K562 treated with DMSO at 1 percent for 48 hours (cell line): ENCODE measurements around the gene RAC3. TPM values are rescaled to one million over a fixed set of nuclear protein-coding genes. Genes with fewer than 3 reads are reported as not detected.

Experiments
- total RNA-seq: library from RNA; unstranded; fragments of 300-600 nt; gene quantifications from 2 replicates; pipeline ENCODE4 v1.2.3, GENCODE V29; 2022; ENCODE audit warnings: low replicate concordance; ENCODE audit errors: extremely low read depth

Gene RAC3
- total RNA-seq = not detected in 2 replicates

GRCh38 chr17:82031303-82031884, at the start of gene RAC3:
Gene RAC3, plus strand, starts transcription at chr17:82031678. Its CDS starts 84 bp downstream, at chr17:82031762.

GRCh38 chr17:82022310-82022980, 9.0 kb upstream of the RAC3 start, which contains the start of gene CENPX:
Gene CENPX, minus strand, starts transcription at chr17:82022878. Its CDS starts 17 bp downstream, at chr17:82022861.

GRCh38 chr17:82022981-82023446, 8.5 kb upstream of the RAC3 start, which contains the start of gene LRRC45:
Gene LRRC45, plus strand, starts transcription at chr17:82023305. Its CDS starts 339 bp downstream, at chr17:82023644.

GRCh38 chr17:82037092-82037888, 5.8 kb downstream of the RAC3 start, which contains the start of gene DCXR:
Gene DCXR, minus strand, starts transcription at chr17:82037697. Its CDS starts 15 bp downstream, at chr17:82037682.

GRCh38 chr17:82051776-82052637, 20.5 kb downstream of the RAC3 start, which contains the start of the genes GPS1 and RFNG:
Gene GPS1, plus strand, starts transcription at chr17:82051898. Its CDS starts 34 bp downstream, at chr17:82051932.
Gene RFNG, minus strand, starts transcription at chr17:82051811. Its CDS starts 45 bp downstream, at chr17:82051766.

GRCh38 chr17:82065638-82066303, 34.3 kb downstream of the RAC3 start, which contains the start of gene DUS1L:
Gene DUS1L, minus strand, starts transcription at chr17:82065804. Its CDS starts 745 bp downstream, at chr17:82065059.

Other genes with a start within 250 kb of the RAC3 start
- gene GCGR, start 227.5 kb upstream of the RAC3 start, total RNA-seq = not detected in 2 replicates
- gene MCRIP1, start 198.4 kb upstream of the RAC3 start, total RNA-seq = not detected in 2 replicates
- gene PPP1R27, start 196.6 kb upstream of the RAC3 start, total RNA-seq = not detected in 2 replicates
- 1,566 TPM in 1 of 2 replicates, not detected in the other for gene P4HB, start 171.1 kb upstream of the RAC3 start, total RNA-seq
- gene ARHGDIA, start 160.3 kb upstream of the RAC3 start, total RNA-seq = 847 TPM in 1 of 2 replicates, not detected in the other
- not detected in 2 replicates for gene ALYREF, start 140.1 kb upstream of the RAC3 start, total RNA-seq
- gene ANAPC11, start 140.0 kb upstream of the RAC3 start, total RNA-seq = 1,946 TPM in 1 of 2 replicates, not detected in the other
- gene NPB, start 129.4 kb upstream of the RAC3 start, total RNA-seq = not detected in 2 replicates
- not detected in 2 replicates for gene PCYT2, start 120.3 kb upstream of the RAC3 start, total RNA-seq
- gene SIRT7, start 113.5 kb upstream of the RAC3 start, total RNA-seq = not detected in 2 replicates
- gene MAFG, start 103.9 kb upstream of the RAC3 start, total RNA-seq = not detected in 2 replicates
- gene PYCR1, start 94.4 kb upstream of the RAC3 start, total RNA-seq = not detected in 2 replicates
- not detected in 2 replicates for gene MYADML2, start 84.4 kb upstream of the RAC3 start, total RNA-seq
- not detected in 2 replicates for gene NOTUM, start 70.5 kb upstream of the RAC3 start, total RNA-seq
- not detected in 2 replicates for gene ASPSCR1, start 54.0 kb upstream of the RAC3 start, total RNA-seq
- not detected in 2 replicates for gene CENPX, start 8.8 kb upstream of the RAC3 start, total RNA-seq
- not detected in 2 replicates for gene LRRC45, start 8.4 kb upstream of the RAC3 start, total RNA-seq
- gene DCXR, start 6.0 kb downstream of the RAC3 start, total RNA-seq = not detected in 2 replicates
- gene RFNG, start 20.1 kb downstream of the RAC3 start, total RNA-seq = not detected in 2 replicates
- gene GPS1, start 20.2 kb downstream of the RAC3 start, total RNA-seq = 331 TPM in 1 of 2 replicates, not detected in the other
- gene DUS1L, start 34.1 kb downstream of the RAC3 start, total RNA-seq = not detected in 2 replicates
- gene FASN, start 66.6 kb downstream of the RAC3 start, total RNA-seq = 80.4 TPM in 1 of 2 replicates, not detected in the other
- gene CCDC57, start 181.2 kb downstream of the RAC3 start, total RNA-seq = not detected in 2 replicates
- not detected in 2 replicates for gene SLC16A3, start 197.4 kb downstream of the RAC3 start, total RNA-seq
- gene CSNK1D, start 242.0 kb downstream of the RAC3 start, total RNA-seq = 111 TPM in 1 of 2 replicates, not detected in the other